GM19324 (cell line): Measurements from ENCODE around the gene RPL7A.
"Not testable (repeated sequence)": the region's sequence is repeated elsewhere in the genome, so short reads cannot be mapped to it uniquely, and the experiment has no call there.

Experiments
- ATAC-seq: cut with Tn5 transposase; IDR thresholded peaks from one replicate; pipeline ENCODE4 v1.9.1; 2021; ENCODE audit warnings: mild to moderate bottlenecking, moderate library complexity; ENCODE audit not compliant: unreplicated experiment, low FRiP score

The RPL7A gene

DNA sequence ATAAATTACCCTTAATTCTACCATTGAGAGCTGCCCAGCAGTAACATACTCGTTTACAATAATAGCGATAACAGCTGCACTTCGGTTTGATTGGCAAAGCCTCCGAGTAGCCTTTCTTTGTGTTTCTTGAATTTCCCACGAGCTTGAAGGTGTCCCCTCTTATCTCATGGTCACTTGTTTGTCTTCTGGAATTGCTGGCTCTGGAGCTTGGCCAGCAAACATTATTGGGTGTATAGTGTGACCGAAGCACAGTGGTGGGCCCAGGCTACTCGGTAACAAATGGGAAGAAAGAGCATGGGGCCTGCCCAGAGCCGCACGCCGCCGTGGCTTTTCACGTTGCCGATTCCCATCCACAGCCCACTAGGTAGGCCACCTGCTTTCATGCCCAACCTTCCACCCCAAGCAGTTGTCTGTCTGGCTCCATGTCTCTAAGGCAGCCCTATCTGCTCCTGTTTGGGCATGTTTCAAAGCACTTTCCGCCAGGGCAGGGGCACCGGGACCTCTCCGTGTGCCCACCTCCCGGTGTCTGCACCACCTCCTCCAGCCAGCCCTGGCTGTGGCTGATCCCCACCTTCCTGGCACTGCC, 36.8 kb downstream of the RPL7A start:
- no peak for ATAC-seq

DNA sequence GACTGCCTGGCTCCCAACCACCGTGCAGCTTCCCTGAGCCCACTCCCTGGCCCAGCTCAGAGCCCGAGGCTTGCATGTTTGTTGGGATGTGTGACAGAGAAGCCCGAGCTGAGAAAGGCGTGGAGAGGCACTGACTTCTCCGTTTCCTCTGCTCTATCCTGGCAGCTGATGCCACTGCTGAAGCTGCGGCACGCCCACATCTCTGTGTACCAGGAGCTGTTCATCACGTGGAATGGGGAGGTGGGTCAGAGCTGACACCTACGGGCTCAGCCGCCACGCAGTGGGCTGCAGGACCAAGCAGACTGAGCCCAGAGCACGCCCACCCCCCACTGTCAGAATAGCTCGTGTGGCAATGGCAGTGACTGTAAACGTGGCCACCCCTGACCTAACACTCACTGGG, 37.4 kb downstream of the RPL7A start:
- ATAC-seq = no peak

DNA sequence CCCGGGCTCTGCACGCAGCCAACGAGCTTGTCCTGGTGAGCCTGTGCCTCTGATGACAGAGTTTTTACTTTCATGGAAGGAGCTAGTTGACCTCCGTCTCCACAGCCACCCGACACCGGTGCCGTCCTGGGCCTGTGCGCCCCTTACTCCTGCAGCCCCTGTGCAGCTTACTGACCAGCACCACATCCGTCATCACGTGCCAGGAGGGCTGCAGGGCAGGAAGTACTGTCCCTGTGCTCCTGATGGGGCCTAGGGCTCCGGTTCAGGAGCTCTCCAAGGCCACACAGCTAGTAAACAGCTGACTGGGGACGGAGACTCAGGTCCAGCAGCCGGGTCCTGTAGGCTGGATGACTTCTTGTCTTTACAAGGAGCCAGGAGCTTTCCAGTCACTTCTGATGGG, 38.3 kb downstream of the RPL7A start:
- ATAC-seq = no peak

DNA sequence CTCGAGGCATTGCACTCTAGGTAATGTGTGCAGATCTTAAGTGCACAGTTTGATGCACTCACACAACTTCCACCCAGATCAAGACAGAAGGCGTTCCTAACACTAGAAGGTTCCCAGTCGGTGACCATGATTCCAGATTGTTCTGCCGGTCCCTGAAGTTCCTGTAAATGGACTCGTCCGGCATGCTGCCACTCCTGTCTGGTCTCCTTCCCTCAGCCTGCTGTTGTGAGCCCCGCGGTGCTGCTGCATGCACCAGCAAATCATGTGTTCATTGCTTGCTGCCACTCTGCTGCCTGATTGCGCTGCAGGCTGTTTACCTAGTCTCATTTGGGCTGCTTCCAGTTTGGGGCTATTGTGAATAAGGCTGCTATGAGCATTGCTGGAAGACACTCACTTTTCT, 39.7 kb downstream of the RPL7A start:
- ATAC-seq = no peak

DNA sequence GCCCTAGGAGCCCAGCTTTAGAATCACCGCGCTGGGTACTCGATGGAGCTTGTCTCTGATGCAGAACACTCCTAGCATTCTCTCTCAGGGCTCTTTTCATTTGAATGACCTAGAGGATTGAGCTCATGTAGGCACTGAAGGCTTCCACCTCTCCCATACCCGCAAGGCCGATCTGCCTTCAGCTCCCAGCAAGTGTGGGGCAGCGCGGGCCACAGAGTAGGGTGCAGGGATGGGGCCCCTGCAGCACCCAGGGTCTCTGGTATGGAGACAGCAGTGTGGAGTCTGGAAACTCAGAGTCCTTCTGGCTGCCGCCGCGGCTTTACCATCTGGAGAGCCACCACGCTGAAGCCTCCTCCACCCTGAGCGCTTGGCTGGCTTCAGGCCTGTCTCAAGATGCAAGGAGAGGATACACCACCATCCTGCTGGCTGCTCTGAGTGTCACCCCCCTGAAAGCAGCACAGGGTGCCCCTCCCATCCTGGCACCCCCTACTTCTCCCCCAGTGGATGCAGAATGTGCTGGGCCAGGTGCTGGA, 41.1 kb downstream of the RPL7A start:
- ATAC-seq = no peak

DNA sequence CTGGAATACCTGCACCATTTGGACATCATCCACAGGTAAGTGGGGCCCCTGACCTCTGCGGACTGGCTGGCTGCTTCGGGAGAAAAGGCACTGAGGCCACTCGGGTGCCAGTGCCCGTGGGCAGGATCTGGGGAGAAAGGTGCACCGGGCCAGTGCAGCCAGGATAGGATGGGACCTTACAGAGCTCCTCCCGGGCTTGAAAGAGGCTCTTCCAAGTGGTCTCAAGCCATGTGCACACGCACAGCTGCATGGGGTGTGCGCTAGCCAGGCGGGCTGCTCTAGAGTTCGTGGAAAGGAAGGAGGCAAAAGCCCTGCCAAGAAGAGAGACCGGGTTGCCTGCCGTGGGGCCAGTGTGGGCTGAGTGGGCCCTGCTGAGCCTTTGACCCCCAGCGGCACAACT, 41.5 kb downstream of the RPL7A start:
- ATAC-seq = no peak

DNA sequence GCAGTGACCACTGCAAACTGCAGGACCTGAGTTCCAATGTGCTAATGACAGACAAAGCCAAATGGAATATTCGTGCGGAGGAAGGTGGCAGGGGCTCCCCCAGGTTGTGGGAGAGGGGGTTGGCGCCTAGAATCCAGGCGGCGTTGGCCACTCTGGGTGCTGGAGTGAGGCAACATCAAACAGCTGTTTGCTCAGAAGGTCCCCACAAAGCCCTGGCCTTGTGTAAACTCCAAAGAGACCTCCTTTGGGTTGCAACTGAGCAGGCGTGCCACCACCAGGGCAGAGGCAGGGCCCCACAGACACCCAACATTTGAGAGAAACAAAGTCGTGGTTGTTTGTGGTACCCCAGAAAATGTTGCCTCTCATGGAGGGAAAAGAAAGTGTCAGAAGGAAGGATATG, 42.7 kb downstream of the RPL7A start:
- ATAC-seq = no peak

DNA sequence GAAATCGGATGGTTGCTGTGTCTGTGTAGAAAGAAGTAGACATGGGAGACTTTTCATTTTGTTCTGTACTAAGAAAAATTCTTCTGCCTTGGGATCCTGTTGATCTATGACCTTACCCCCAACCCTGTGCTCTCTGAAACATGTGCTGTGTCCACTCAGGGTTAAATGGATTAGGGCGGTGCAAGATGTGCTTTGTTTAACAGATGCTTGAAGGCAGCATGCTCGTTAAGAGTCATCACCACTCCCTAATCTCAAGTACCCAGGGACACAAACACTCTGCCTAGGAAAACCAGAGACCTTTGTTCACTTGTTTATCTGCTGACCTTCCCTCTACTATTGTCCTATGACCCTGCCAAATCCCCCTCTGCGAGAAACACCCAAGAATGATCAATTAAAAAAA, 43.4 kb downstream of the RPL7A start:
- not testable (repeated sequence) for ATAC-seq

DNA sequence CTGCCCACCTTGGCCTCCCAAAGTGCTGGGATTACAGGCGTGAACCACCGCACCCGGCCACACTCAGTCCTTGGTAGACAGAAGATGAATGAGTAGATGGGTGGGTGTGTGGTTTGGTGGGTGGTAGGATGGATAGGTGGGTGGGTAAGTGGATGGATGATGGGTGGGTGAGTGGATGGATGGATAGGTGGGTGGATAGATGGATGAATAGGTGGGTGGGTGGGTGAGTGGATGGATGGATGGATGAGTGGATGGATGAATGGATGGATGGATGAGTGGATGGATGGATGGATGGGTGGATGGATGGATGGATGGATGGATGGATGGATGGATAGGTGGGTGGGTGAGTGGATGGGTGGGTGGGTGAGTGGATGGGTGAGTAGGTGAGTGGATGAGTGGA, 44.3 kb downstream of the RPL7A start:
- not testable (repeated sequence) for ATAC-seq

DNA sequence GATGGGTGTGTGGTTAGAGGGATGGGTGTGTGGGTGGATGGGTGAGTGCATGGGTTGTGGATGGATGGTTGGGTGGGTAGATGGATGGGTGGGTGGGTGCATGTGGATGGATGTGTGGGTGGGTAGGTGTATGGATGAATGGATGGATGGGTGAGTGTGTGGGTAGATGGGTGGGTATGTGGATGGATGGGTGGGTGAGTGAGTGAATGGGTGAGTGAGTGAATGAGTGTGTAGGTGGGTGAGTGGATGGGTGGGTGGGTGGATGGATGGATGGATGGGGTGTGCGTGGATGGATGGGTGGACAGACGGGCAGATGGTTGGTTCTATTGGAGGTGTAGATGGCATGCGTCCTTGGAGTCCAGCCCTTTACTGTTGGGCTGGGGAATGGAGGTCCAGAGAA, 45.4 kb downstream of the RPL7A start:
- no peak for ATAC-seq

DNA sequence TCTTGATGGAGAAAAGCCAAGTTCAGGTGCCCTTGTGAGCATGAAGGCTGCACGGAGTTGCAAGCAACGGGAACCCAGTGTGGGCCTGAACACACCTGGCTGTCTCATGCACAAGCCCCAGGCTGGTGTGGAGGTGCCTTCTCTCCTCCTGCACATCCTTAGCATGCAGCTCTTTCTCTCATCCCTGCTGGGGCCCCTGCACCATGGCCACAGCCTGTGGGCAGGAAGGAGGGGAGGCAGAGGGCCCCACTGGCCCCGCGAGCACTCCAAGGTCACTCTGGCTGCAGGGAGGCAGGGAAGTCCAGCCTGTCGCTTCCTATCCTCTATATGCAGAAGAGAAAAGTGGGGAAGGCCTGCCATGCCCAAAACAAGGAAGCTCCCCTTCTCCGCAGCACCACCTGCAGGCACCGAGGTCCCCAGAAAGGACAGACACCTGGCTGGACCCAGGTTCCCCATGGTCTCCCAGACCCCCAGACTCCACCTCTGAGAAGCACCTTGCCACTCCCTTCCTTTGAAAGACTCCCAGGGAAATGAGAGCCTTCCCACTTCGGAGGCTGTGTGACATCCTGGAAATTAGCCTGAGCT, 46.8 kb downstream of the RPL7A start:
- no peak for ATAC-seq

DNA sequence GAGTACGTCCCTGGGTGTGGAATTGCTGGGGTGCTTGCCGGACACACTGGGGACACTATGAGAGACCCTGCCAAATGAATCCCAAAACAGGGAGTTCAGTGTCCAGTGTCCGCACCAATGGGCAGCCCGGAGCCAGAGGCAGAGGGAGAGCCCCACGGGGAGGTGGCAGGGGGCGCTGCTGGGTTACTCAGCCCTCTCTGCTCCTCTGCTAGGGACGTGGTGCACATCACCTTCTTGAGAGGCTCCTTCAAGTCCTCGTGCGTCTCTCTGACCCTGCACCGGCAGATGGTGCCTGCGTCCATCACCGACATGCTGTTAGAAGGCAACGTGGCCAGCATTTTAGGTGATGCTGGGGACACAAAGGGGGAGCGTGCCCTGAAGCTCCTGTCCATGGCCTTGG, 48.9 kb downstream of the RPL7A start:
- no peak for ATAC-seq

DNA sequence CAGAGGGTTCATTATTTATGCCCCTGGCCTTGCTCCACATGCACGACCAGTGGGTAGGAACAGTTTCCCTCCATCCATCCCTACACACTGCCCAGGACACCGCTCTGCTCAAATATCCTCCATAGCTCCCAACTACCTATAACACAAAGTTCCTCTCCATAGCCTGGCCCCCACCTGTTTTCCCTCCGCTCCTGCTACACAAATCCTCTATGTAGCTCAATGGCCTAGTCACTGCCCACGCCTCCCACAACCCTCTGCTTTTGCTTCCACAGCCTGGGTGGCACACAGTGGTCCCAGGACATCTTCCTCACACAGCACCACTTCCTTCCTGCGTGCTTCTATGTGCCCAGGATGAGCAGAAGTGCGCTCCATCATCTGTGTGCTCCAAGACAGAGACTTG, 49.4 kb downstream of the RPL7A start:
- ATAC-seq = no peak

DNA sequence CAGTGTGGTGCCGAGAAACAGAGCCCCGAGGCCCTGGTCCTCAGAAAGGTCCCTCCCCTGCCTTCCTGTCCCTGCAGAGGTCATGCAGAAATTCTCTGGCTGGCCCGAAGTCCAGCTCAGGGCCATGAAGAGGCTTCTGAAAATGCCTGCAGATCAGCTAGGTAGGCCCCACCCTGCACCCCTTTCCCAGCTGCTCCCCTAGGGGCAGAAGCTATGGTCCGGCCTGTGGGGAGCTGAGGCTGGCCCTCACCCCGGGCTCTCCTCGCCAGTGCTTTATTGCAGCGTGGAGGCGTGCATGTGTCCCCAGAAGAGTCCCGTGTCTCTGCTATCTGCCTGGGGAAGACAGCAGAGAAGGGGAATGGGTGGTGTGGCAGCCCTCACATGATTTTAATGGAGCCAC, 49.9 kb downstream of the RPL7A start:
- no peak for ATAC-seq

DNA sequence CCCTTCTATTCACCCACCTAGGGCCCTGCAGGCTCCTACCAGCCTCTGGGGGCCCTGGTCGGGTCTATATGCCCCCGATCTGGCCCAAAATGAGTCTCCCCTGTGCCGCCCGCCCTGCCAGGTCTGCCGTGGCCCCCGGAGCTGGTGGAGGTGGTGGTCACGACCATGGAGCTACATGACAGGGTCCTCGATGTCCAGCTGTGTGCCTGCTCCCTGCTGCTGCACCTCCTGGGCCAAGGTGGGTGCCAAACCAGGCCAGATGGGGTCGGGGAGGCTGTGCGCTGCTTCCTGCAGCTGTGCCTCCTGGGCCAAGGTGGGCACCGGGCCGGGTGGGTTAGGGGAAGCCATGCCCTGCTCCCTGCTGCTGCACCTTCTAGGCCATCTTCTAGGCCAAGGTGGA, 52.3 kb downstream of the RPL7A start:
- no peak for ATAC-seq
